ENCODE results near the gene GPR35. TPM values are rescaled to one million over a fixed set of nuclear protein-coding genes. Genes with fewer than 3 reads are reported as not detected.

Gene GPR35
- polyA plus RNA-seq, 1 donor (not counting 4 experiments of a cell fraction or from before 2014, with no cell fraction given), result 0.04 TPM

DNA sequence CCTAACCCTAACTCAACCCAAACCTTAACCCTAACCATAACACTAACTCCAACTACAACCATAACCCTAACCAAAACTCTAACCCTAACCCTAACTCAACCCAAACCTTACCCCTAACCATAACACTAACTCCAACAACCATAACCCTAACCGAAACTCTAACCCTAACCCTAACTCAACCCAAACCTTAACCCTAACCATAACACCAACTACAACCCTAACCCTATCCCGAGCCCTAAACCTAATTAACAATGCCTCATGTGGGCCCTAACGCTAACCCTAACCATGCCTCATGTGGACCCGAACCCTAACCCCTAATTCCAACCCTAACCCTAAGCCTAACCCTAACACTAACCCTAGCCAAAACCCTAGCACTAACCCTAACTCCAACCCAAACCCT is 11.5 kb upstream of the GPR35 start:
- Histone ChIP-seq H3K4me3 (ENCODE audit: control insufficient read depth in 2 of 3, extremely low read depth in 1 of 3, insufficient read depth in 2 of 3, low read depth in 1 of 3, low read length in 3 of 3) (no peak overlapping the region), H3K9me3 (ENCODE audit: control insufficient read depth, low read depth, low read length) (no peaks in the 10 kb centered on the region), H3K9me1 (ENCODE audit: control insufficient read depth, extremely low read depth, insufficient read depth, low read length) (no peaks in the 10 kb centered on the region), H3K79me2 (ENCODE audit: control insufficient read depth, insufficient read depth, low read length) (no peaks in the 10 kb centered on the region), H3K4me1 (ENCODE audit: control insufficient read depth, extremely low read depth, insufficient read depth, low read length) (no peaks in the 10 kb centered on the region), H3K4me2 (ENCODE audit: control insufficient read depth, extremely low read depth, insufficient read depth, low read depth, low read length) (no peak overlapping the region), H3K36me3 (ENCODE audit: control insufficient read depth in 2 of 2, extremely low read depth in 1 of 2, insufficient read depth in 2 of 2, low read length in 2 of 2) (no peaks in the 10 kb centered on the region), H3K27ac (ENCODE audit: control insufficient read depth, insufficient read depth, low read length) (no peak overlapping the region), H2AFZ (ENCODE audit: control insufficient read depth, low read length) (no peak overlapping the region), H3K9ac (ENCODE audit: control insufficient read depth, extremely low read depth, insufficient read depth, low read length) (no peak overlapping the region), H4K20me1 (ENCODE audit: control insufficient read depth, extremely low read depth, insufficient read depth, low read length) (no peaks in the 10 kb centered on the region), H3K27me3 (ENCODE audit: control insufficient read depth, extremely low read depth, insufficient read depth, low read length) (no peaks in the 10 kb centered on the region)
- FAIRE-seq (no peak), DNase-seq (ENCODE audit: low read depth, low spot score) (no peak)
- dilution Hi-C loops (cut with MboI; ENCODE audit: extremely low pct_ligation_motif_present, low sequenced_read_pairs), result no loop called here
- TF ChIP-seq, protein P1, sequence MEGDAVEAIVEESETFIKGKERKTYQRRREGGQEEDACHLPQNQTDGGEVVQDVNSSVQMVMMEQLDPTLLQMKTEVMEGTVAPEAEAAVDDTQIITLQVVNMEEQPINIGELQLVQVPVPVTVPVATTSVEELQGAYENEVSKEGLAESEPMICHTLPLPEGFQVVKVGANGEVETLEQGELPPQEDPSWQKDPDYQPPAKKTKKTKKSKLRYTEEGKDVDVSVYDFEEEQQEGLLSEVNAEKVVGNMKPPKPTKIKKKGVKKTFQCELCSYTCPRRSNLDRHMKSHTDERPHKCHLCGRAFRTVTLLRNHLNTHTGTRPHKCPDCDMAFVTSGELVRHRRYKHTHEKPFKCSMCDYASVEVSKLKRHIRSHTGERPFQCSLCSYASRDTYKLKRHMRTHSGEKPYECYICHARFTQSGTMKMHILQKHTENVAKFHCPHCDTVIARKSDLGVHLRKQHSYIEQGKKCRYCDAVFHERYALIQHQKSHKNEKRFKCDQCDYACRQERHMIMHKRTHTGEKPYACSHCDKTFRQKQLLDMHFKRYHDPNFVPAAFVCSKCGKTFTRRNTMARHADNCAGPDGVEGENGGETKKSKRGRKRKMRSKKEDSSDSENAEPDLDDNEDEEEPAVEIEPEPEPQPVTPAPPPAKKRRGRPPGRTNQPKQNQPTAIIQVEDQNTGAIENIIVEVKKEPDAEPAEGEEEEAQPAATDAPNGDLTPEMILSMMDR (optimal IDR thresholded peaks at IDR 0.05 in 1 of 3, IDR thresholded peaks at IDR 0.05 in 1 of 3, conservative IDR thresholded peaks at IDR 0.05 in 1 of 3; ENCODE audit: extremely low read depth in 1 of 3, insufficient read depth in 2 of 3, low read length in 3 of 3), result no peak

DNA sequence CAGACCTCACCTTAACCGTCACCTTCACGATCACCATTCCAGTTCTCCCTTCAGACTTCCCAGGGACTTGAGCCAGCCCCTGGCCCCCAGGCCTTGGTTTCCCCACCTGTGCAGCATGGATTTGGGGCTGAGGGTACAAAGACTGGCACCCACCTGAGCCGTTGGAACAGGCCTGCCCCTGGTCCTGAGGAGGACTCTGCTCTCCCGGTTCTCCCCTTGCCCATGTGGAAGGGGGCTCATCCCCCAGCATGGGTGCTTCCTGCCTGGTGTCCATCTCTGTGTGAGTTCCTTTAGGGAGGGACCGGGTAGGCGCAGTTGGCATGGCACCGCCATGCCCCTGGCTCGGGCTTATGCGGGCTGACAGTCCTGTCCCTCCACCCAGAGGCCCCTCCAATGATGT is 10.9 kb upstream of the GPR35 start:
- Histone ChIP-seq H3K4me3 (ENCODE audit: control insufficient read depth in 2 of 3, extremely low read depth in 1 of 3, insufficient read depth in 2 of 3, low read depth in 1 of 3, low read length in 3 of 3) (no peak overlapping the region), H3K9me3 (ENCODE audit: control insufficient read depth, low read depth, low read length) (no peaks in the 10 kb centered on the region), H3K4me1 (ENCODE audit: control insufficient read depth, extremely low read depth, insufficient read depth, low read length) (no peaks in the 10 kb centered on the region), H3K36me3 (ENCODE audit: control insufficient read depth in 2 of 2, extremely low read depth in 1 of 2, insufficient read depth in 2 of 2, low read length in 2 of 2) (no peaks in the 10 kb centered on the region), H3K27ac (ENCODE audit: control insufficient read depth, insufficient read depth, low read length) (no peak overlapping the region), H3K4me2 (ENCODE audit: control insufficient read depth, extremely low read depth, insufficient read depth, low read depth, low read length) (no peak overlapping the region), H3K9ac (ENCODE audit: control insufficient read depth, extremely low read depth, insufficient read depth, low read length) (no peak overlapping the region), H2AFZ (ENCODE audit: control insufficient read depth, low read length) (no peak overlapping the region), H4K20me1 (ENCODE audit: control insufficient read depth, extremely low read depth, insufficient read depth, low read length) (no peaks in the 10 kb centered on the region), H3K27me3 (ENCODE audit: control insufficient read depth, extremely low read depth, insufficient read depth, low read length) (no peaks in the 10 kb centered on the region), H3K9me1 (ENCODE audit: control insufficient read depth, extremely low read depth, insufficient read depth, low read length) (no peaks in the 10 kb centered on the region), H3K79me2 (ENCODE audit: control insufficient read depth, insufficient read depth, low read length) (no peaks in the 10 kb centered on the region)
- DNase-seq (ENCODE audit: low read depth, low spot score) (no peak), FAIRE-seq (no peak)
- TF ChIP-seq, protein P1 (optimal IDR thresholded peaks at IDR 0.05 in 1 of 3, IDR thresholded peaks at IDR 0.05 in 1 of 3, conservative IDR thresholded peaks at IDR 0.05 in 1 of 3; ENCODE audit: extremely low read depth in 1 of 3, insufficient read depth in 2 of 3, low read length in 3 of 3), result no peak
- TF ChIP-seq EZH2 (IDR thresholded peaks at IDR 0.05; ENCODE audit: low read length), result no peak
- dilution Hi-C loops (cut with MboI; ENCODE audit: extremely low pct_ligation_motif_present, low sequenced_read_pairs), result no loop called here
